ENCODE data around the gene LEUTX.
"Not testable (repeated sequence)": the region's sequence is repeated elsewhere in the genome, so short reads cannot be mapped to it uniquely, and the experiment has no call there.

The LEUTX gene

DNA sequence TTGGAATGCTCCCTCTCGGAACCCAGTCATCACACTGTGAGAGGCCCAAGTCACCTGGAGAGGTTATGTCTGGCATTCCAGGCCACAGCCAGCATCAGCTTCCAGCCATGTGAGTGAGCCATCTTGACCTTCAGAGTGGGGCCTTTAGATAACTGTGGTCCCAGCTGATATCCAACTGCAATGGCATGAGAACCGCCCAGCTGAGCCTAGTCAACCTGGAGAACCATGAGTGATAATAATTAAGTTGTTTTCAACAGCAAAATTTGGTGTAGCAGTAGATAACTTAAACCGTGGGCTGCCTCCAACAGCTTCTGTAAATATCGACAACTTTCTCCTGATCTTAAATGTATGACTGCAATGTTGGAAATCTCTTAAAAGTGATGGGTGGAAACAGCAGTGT is 30.7 kb downstream of the LEUTX start:
- Histone ChIP-seq H3K36me3 (ENCODE audit: control insufficient read depth, insufficient read depth, low read length) (no peaks in the 10 kb centered on the region), H3K4me1 (ENCODE audit: control insufficient read depth, insufficient read depth, low read length) (no peaks in the 10 kb centered on the region), H3K4me3 (ENCODE audit: low read depth, low read length) (no peak overlapping the region), H3K9ac (ENCODE audit: low read depth, low read length) (no peak overlapping the region), H3K27me3 (ENCODE audit: control insufficient read depth, insufficient read depth, low read length) (no peaks in the 10 kb centered on the region), H3K9me3 (ENCODE audit: control insufficient read depth, insufficient read depth, low read length) (no peaks in the 10 kb centered on the region), H3K27ac (ENCODE audit: low read depth, low read length) (no peak overlapping the region)

DNA sequence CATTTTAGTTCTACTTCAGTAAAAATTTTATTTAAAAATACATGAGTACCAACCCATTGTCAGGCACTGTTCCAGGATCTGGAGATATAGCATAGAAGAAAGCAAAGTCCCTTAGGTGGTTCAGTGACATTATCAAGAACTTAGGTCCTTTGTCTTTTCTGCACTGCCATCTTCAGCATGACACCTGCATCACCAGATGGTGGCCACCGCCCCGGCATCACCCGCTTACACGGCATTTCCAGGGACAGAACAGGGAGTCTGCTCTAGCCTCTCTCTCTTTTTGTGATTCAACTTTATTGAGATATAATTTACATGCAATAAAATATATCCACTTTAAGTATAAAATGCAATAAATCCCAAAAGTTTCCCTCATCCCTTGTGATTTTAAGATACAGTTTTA is 31.8 kb downstream of the LEUTX start:
- Histone ChIP-seq H3K27ac (ENCODE audit: low read depth, low read length) (no peak overlapping the region), H3K9me3 (ENCODE audit: control insufficient read depth, insufficient read depth, low read length) (no peaks in the 10 kb centered on the region), H3K27me3 (ENCODE audit: control insufficient read depth, insufficient read depth, low read length) (no peaks in the 10 kb centered on the region), H3K36me3 (ENCODE audit: control insufficient read depth, insufficient read depth, low read length) (no peaks in the 10 kb centered on the region), H3K9ac (ENCODE audit: low read depth, low read length) (no peak overlapping the region), H3K4me1 (ENCODE audit: control insufficient read depth, insufficient read depth, low read length) (no peaks in the 10 kb centered on the region), H3K4me3 (ENCODE audit: low read depth, low read length) (no peak overlapping the region)

DNA sequence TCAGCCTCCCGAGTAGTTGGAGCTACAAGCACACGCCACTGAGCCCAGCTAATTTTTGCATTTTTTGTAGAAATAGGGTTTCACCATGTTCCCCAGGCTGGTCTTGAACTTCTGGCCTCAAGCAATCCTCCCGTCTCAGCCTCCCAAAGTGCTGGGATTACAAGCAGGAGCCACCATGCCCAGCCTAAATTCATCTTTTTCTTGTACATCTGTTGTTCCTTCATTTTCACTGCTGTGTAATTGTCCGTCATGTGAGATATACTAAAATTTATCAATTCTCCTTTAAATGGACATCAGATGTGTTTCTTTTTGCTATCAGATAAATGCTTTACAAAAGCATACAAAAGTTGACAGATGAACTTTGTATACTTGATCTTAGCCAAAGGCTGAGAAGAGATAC is 32.4 kb downstream of the LEUTX start:
- H3K4me1 ChIP-seq (ENCODE audit: control insufficient read depth, insufficient read depth, low read length): no peaks in the 10 kb centered on the region
- no peaks in the 10 kb centered on the region for H3K9me3 ChIP-seq (ENCODE audit: control insufficient read depth, insufficient read depth, low read length)
- H3K9ac ChIP-seq (ENCODE audit: low read depth, low read length): no peak overlapping the region
- no peak overlapping the region for H3K4me3 ChIP-seq (ENCODE audit: low read depth, low read length)
- H3K36me3 ChIP-seq (ENCODE audit: control insufficient read depth, insufficient read depth, low read length): no peaks in the 10 kb centered on the region
- no peak overlapping the region for H3K27ac ChIP-seq (ENCODE audit: low read depth, low read length)
- no peaks in the 10 kb centered on the region for H3K27me3 ChIP-seq (ENCODE audit: control insufficient read depth, insufficient read depth, low read length)

DNA sequence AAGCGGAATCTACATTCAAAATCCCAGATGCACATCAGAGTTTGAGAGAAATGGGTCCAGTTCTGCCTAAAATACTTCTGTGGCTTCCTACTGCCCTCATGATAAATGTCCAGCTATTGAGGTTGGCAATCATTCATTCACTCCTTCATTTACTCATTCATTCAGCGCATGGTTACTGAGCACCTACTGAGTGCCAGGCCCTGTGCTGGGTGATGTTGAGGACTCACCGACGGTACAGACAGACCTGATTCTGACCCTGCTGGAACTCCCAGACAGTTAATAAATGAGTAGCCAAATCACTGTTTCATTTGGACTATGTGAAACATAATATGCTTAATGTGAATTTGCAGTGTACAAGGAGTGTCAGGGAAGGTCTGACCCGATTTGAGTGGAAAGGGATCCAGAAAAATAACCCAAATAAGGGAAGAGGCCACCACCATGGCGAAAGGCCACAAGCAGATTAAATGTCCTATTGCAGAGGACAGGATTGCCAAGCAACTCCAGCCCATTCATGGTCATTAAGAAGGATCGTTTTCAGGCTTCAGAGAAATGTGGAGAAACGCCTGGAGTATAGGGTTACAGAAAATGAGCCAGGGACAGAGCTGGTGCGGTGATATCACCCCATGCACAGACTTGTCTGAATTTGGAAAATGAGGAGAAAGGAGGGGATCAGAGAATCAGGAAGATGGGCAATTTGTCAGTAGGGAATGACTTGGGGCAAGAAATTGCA is 34.8 kb downstream of the LEUTX start:
- no peaks in the 10 kb centered on the region for H3K4me1 ChIP-seq (ENCODE audit: control insufficient read depth, insufficient read depth, low read length)
- no peaks in the 10 kb centered on the region for H3K9me3 ChIP-seq (ENCODE audit: control insufficient read depth, insufficient read depth, low read length)
- no peaks in the 10 kb centered on the region for H3K36me3 ChIP-seq (ENCODE audit: control insufficient read depth, insufficient read depth, low read length)
- no peaks in the 10 kb centered on the region for H3K27me3 ChIP-seq (ENCODE audit: control insufficient read depth, insufficient read depth, low read length)
- H3K9ac ChIP-seq (ENCODE audit: low read depth, low read length): no peak overlapping the region
- no peak overlapping the region for H3K27ac ChIP-seq (ENCODE audit: low read depth, low read length)
- H3K4me3 ChIP-seq (ENCODE audit: low read depth, low read length): no peak overlapping the region

DNA sequence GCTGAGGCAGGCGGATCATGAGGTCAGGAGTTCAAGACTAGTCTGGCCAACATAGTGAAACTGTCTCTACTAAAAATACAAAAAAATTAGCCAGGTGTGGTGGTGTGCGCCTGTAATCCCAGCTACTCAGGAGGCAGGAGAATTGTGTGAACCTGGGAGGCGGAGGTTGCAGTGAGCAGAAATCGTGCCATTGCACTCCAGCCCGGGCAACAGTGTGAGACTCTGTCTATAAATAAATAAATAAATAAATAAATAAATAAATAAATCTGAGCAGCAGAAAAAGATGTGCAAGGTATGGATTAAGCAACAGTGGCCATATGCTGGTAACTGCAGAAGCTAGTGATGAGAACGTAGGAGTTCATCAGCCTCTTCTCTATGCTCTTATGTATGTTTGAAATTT is 35.5 kb downstream of the LEUTX start:
- not testable (repeated sequence) for H3K9ac ChIP-seq (ENCODE audit: low read depth, low read length); H3K27me3 ChIP-seq (ENCODE audit: control insufficient read depth, insufficient read depth, low read length); H3K4me3 ChIP-seq (ENCODE audit: low read depth, low read length)

DNA sequence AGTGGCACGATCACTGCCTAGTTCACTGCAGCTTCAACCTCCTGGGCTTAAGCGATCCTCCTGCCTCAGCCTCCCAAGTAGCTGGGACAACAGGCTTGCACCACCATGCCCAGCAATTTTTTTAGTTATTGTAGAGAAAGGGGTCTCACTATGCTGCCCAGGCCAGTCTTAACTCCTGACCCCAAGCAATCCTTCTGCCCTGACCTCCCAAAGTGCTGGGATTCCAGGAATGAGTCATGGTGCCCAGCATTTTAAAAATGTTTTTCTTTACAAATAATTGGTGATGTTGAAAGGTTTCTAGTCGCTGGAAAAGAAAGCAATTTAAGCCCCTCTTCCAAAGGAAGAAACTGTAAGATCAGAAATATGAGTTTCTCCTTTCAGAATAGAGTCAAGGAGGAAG is 35.9 kb downstream of the LEUTX start:
- Histone ChIP-seq H3K27ac (ENCODE audit: low read depth, low read length) (no peak overlapping the region), H3K9me3 (ENCODE audit: control insufficient read depth, insufficient read depth, low read length) (no peaks in the 10 kb centered on the region), H3K36me3 (ENCODE audit: control insufficient read depth, insufficient read depth, low read length) (no peaks in the 10 kb centered on the region), H3K9ac (ENCODE audit: low read depth, low read length) (no peak overlapping the region), H3K27me3 (ENCODE audit: control insufficient read depth, insufficient read depth, low read length) (no peaks in the 10 kb centered on the region), H3K4me1 (ENCODE audit: control insufficient read depth, insufficient read depth, low read length) (no peaks in the 10 kb centered on the region), H3K4me3 (ENCODE audit: low read depth, low read length) (no peak overlapping the region)

More for the DNA sequence above, 35.5 kb downstream of the LEUTX start:
- not testable (repeated sequence) for H3K36me3 ChIP-seq (ENCODE audit: control insufficient read depth, insufficient read depth, low read length); H3K4me1 ChIP-seq (ENCODE audit: control insufficient read depth, insufficient read depth, low read length); H3K27ac ChIP-seq (ENCODE audit: low read depth, low read length); H3K9me3 ChIP-seq (ENCODE audit: control insufficient read depth, insufficient read depth, low read length)

DNA sequence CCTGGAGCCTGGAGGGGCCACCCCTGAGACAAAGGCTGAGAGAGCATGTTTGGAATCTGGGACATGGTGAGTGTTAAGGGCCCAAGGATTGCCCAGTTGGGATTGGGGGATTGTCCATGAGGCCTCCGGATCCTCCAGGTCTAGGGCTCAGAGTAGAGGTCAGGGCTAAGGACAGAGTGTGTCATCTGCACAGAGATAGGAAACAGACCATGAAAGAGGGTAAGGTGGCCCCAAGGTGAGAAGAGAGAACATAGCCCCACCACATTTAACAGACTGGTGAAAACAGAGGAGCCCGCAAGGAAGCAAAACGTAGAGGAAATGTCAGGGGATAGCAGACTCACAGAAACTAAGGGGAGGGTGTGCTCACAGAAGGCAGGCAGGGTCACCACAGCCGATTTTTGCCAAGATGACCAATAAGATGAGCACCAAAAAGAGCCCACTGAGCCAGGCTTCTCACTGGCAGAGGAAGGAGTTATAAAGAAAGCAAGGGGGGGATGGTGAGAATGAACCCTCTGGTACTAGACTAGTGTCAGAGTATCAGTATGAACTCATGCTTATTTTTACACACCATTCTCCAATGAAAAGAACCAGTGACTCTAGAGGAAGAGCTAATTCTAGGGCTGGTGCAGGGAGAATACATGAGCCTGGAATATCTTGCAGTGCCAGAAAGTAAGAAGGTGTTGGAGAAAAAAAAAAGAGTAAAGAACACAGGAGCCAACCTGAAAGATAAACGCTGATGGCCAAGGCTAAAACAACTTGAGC is 37.8 kb downstream of the LEUTX start:
- H3K4me3 ChIP-seq (ENCODE audit: low read depth, low read length): no peak overlapping the region
- H3K27ac ChIP-seq (ENCODE audit: low read depth, low read length): no peak overlapping the region
- H3K9ac ChIP-seq (ENCODE audit: low read depth, low read length): no peak overlapping the region
- no peaks in the 10 kb centered on the region for H3K36me3 ChIP-seq (ENCODE audit: control insufficient read depth, insufficient read depth, low read length)
- no peaks in the 10 kb centered on the region for H3K27me3 ChIP-seq (ENCODE audit: control insufficient read depth, insufficient read depth, low read length)
- no peaks in the 10 kb centered on the region for H3K4me1 ChIP-seq (ENCODE audit: control insufficient read depth, insufficient read depth, low read length)
- H3K9me3 ChIP-seq (ENCODE audit: control insufficient read depth, insufficient read depth, low read length): no peaks in the 10 kb centered on the region

DNA sequence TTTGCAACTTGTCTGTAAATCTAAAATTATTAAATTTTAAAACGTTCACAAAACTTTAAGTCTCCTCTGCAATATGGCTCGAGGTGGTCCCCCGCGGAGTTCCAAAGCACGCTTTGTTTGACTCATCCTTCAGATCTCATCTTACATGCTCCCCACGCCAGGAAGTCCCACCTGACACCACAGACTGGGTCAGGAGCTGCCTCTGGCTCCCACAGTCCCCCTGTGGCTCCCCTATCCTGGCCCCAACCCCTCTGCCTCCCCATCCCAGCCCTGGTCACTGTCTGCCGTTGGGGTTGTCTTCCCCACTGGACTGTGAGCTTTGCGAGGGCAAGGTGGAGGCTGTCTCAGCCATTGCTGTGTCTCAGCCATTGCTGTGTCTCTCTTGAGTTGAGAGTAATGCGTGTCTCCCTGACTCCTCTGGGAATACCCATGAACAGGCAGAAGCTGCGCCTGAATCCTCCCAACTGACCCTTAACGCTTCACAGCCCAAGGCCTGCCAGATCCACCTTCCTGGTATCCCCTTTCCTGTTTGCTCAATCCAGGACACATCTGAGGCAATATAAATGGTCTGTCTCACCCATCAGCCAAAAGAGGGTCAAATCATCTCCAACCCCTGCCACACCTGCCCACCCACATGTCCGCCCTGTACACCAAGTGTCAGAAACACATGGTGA is 39.4 kb downstream of the LEUTX start:
- Histone ChIP-seq H3K4me1 (ENCODE audit: control insufficient read depth, insufficient read depth, low read length) (no peaks in the 10 kb centered on the region), H3K27ac (ENCODE audit: low read depth, low read length) (no peak overlapping the region), H3K4me3 (ENCODE audit: low read depth, low read length) (no peak overlapping the region), H3K27me3 (ENCODE audit: control insufficient read depth, insufficient read depth, low read length) (no peaks in the 10 kb centered on the region), H3K9ac (ENCODE audit: low read depth, low read length) (no peak overlapping the region), H3K9me3 (ENCODE audit: control insufficient read depth, insufficient read depth, low read length) (no peaks in the 10 kb centered on the region), H3K36me3 (ENCODE audit: control insufficient read depth, insufficient read depth, low read length) (no peaks in the 10 kb centered on the region)

DNA sequence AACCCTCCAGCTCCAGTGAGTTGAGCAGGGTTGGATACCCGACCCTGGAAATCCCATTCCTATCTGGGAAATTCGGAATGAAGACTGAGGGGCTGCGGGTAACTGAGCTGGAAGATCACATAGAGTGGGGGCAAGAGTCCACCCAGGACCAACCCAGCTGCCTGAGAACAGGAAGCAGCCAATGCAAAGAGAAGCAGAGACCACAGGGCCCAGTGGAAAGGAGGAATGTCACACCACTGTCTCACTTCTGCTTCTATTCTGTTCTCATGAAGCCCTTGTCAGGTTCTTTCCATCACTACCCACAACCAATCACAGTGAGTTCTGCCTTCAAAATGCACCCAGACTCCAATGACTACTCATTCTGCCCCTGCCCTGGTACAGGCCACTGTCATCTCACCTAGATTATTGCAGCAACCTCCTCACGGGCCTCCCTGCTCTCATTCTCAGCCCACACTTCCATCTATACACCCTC is 40.0 kb downstream of the LEUTX start:
- Histone ChIP-seq H3K27ac (ENCODE audit: low read depth, low read length) (no peak overlapping the region), H3K36me3 (ENCODE audit: control insufficient read depth, insufficient read depth, low read length) (no peaks in the 10 kb centered on the region), H3K9me3 (ENCODE audit: control insufficient read depth, insufficient read depth, low read length) (no peaks in the 10 kb centered on the region)

DNA sequence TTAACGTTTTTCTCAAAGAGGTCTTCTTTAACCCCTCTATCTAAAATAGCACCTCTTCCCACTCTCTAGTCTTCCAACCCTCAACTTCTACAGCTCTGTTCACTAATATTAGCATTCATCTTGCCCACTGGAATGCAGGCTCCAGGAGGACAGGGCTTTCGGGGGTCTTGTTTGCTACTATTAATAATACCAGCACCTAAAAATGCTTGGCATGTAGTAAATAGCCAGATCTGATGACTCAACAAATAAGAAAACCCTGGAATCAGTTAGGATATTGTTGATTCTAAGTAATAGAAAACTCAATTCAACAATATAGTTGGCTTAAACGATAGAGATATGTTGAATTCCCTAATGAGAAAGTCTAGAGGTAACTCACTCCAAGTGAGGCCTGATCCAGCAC is 41.1 kb downstream of the LEUTX start:
- no peaks in the 10 kb centered on the region for H3K9me3 ChIP-seq (ENCODE audit: control insufficient read depth, insufficient read depth, low read length)
- H3K36me3 ChIP-seq (ENCODE audit: control insufficient read depth, insufficient read depth, low read length): no peaks in the 10 kb centered on the region

More for the DNA sequence above, 40.0 kb downstream of the LEUTX start:
- Histone ChIP-seq H3K9ac (ENCODE audit: low read depth, low read length) (no peak overlapping the region), H3K27me3 (ENCODE audit: control insufficient read depth, insufficient read depth, low read length) (no peaks in the 10 kb centered on the region), H3K4me3 (ENCODE audit: low read depth, low read length) (no peak overlapping the region), H3K4me1 (ENCODE audit: control insufficient read depth, insufficient read depth, low read length) (peaks cover 4% of the 10 kb centered on the region; the same call in 1 of the 2 replicates)

DNA sequence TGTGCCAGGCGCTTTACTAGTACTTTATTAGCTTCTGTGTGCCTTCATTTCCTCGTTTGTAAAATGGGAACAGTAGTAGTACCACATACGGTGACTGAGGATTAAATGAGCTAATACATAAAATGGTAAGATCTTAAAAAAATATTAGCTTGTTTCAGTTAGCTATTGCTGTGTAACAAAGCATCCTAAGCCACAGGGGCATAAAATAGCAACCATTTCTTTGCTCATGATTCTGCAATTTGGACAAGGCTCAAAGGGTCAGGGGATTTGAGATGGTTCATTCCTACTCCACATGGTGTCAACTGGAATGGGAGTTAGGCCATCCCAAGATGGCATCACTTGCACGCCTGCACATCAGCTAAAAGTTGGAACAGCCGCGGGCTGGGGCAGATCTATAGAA is 42.0 kb downstream of the LEUTX start:
- Histone ChIP-seq H3K9ac (ENCODE audit: low read depth, low read length) (no peak overlapping the region), H3K4me3 (ENCODE audit: low read depth, low read length) (no peak overlapping the region), H3K27me3 (ENCODE audit: control insufficient read depth, insufficient read depth, low read length) (no peaks in the 10 kb centered on the region), H3K4me1 (ENCODE audit: control insufficient read depth, insufficient read depth, low read length) (peaks cover 6% of the 10 kb centered on the region; the same call in 1 of the 2 replicates), H3K27ac (ENCODE audit: low read depth, low read length) (no peak overlapping the region), H3K9me3 (ENCODE audit: control insufficient read depth, insufficient read depth, low read length) (no peaks in the 10 kb centered on the region), H3K36me3 (ENCODE audit: control insufficient read depth, insufficient read depth, low read length) (no peaks in the 10 kb centered on the region)

More for the DNA sequence above, 41.1 kb downstream of the LEUTX start:
- H3K27me3 ChIP-seq (ENCODE audit: control insufficient read depth, insufficient read depth, low read length): no peaks in the 10 kb centered on the region
- no peak overlapping the region for H3K9ac ChIP-seq (ENCODE audit: low read depth, low read length)
- peaks cover 6% of the 10 kb centered on the region; the same call in 1 of the 2 replicates for H3K4me1 ChIP-seq (ENCODE audit: control insufficient read depth, insufficient read depth, low read length)
- H3K4me3 ChIP-seq (ENCODE audit: low read depth, low read length): no peak overlapping the region
- H3K27ac ChIP-seq (ENCODE audit: low read depth, low read length): no peak overlapping the region
